ENCODE measurements around the gene ZYG11A.

The ZYG11A gene

DNA sequence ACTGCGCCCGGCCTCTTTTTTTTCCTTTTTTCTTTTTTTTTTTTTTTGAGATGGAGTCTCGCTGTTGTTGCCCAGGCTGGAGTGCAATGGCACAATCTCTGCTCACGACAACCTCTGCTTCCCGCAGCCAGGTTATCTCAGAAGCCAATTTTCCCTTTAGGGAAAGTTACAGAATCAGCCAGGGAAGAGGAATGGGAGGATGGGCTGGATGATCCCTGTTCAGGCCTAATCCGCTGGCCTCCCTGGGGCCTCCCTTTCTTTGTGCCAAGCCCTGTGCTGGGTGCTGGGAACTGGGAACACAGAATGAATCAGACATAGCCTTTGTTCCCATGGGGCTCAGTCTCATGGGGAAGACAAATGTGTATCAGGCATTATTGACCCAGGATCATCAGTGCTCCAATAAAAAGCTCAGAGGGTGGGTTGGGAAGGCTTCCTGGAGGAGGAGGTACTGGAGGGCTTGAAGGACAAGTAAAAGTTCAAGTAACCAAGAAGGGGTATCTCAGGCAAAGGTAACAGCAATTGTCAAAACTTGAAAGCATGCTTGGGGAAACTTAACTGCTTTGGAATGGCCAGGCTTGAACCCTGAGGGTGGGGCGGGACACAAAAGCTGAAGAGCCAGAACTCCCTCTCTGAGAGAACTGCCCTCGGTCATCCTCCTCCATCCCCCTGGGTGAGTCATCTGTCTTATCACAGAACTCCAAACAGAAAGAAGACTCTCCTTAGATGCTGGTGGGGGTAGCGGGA is 64.7 kb downstream of the ZYG11A start:
- Histone ChIP-seq H3K4me3 (ENCODE audit: low read depth in 1 of 2, low read length in 2 of 2) (no peak overlapping the region), H3K4me1 (ENCODE audit: control insufficient read depth in 1 of 2, insufficient read depth in 2 of 2, low read length in 2 of 2) (peaks cover 0 to 17% of the 10 kb centered on the region in 2 donors), H3K36me3 (ENCODE audit: control insufficient read depth in 1 of 2, insufficient read depth in 2 of 2, low read length in 2 of 2) (peaks cover 0 to 23% of the 10 kb centered on the region in 2 donors), H3K27me3 (ENCODE audit: low read depth, low read length) (no peaks in the 10 kb centered on the region), H3K9me3 (ENCODE audit: control insufficient read depth in 1 of 2, low read length in 2 of 2) (no peaks in the 10 kb centered on the region), H3K27ac (ENCODE audit: low read length) (no peak overlapping the region)

DNA sequence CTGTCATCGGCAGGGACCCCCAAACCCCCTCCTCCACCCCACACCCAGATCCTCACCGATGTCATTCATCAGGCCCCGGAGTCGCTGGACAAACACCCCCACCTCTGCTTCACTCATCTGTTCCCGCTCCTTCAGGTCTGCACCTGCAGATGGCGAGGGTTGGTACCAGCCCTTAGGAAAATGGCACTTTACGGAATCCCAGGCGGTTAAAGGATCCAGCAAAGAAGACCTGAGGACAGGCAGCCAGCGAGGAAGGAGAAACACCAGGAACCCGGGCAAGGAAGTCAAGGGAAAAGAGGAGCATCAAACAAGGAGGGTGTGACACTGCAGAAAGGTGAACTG is 65.2 kb downstream of the ZYG11A start:
- H3K4me3 ChIP-seq (ENCODE audit: low read depth in 1 of 2, low read length in 2 of 2): no peak overlapping the region
- H3K27ac ChIP-seq (ENCODE audit: low read length): no peak overlapping the region
- peaks cover 0 to 17% of the 10 kb centered on the region in 2 donors for H3K4me1 ChIP-seq (ENCODE audit: control insufficient read depth in 1 of 2, insufficient read depth in 2 of 2, low read length in 2 of 2)
- no peaks in the 10 kb centered on the region for H3K9me3 ChIP-seq (ENCODE audit: control insufficient read depth in 1 of 2, low read length in 2 of 2)
- peaks cover 0 to 23% of the 10 kb centered on the region in 2 donors for H3K36me3 ChIP-seq (ENCODE audit: control insufficient read depth in 1 of 2, insufficient read depth in 2 of 2, low read length in 2 of 2)
- H3K27me3 ChIP-seq (ENCODE audit: low read depth, low read length): no peaks in the 10 kb centered on the region

DNA sequence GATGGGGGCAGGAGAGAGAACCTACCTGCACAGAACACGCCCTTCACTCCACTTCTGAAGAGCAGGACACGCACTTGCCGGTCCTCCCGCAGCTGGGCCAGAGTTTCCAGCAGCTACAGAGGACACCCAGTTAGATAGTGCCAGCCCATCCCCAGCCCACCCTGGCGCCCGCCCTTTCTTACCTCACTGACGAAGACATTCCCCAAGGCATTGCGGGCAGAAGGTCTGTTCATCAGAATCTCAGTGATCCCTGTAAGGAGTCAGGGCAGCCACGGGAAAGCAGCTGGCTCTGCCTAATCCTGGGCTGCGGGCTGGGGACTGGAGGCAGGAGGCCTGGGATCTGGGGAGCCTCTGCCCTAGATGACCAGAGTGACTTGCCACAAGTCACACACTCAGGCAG is 69.0 kb downstream of the ZYG11A start:
- peaks cover 0 to 29% of the 10 kb centered on the region in 2 donors for H3K36me3 ChIP-seq (ENCODE audit: control insufficient read depth in 1 of 2, insufficient read depth in 2 of 2, low read length in 2 of 2)
- H3K27me3 ChIP-seq (ENCODE audit: low read depth, low read length): no peaks in the 10 kb centered on the region
- no peaks in the 10 kb centered on the region for H3K9me3 ChIP-seq (ENCODE audit: control insufficient read depth in 1 of 2, low read length in 2 of 2)
- no peaks in the 10 kb centered on the region for H3K4me1 ChIP-seq (ENCODE audit: control insufficient read depth in 1 of 2, insufficient read depth in 2 of 2, low read length in 2 of 2)
- H3K4me3 ChIP-seq (ENCODE audit: low read depth in 1 of 2, low read length in 2 of 2): no peak overlapping the region
- H3K27ac ChIP-seq (ENCODE audit: low read length): no peak overlapping the region

DNA sequence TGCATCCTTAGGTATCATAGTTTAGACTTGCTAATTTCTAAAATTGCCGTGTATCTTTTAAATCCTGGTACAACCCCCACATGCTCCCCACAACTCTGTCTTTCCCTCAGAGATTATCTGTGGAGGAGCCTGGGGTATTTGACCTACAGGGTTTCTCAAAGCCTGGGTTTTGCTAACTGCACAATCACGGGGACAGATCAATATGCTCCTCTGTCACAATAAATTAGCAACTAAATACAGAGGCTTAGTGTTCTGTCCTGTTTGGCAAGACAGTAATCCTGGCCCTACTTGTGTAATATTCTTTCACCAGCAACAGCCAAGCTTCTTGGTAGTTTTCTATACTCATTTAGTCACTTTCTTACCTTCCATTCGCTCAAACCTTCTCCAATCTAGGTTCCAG is 70.5 kb downstream of the ZYG11A start:
- no peaks in the 10 kb centered on the region for H3K27me3 ChIP-seq (ENCODE audit: low read depth, low read length)
- H3K36me3 ChIP-seq (ENCODE audit: control insufficient read depth in 1 of 2, insufficient read depth in 2 of 2, low read length in 2 of 2): peaks cover 0 to 24% of the 10 kb centered on the region in 2 donors
- no peaks in the 10 kb centered on the region for H3K9me3 ChIP-seq (ENCODE audit: control insufficient read depth in 1 of 2, low read length in 2 of 2)
- no peaks in the 10 kb centered on the region for H3K4me1 ChIP-seq (ENCODE audit: control insufficient read depth in 1 of 2, insufficient read depth in 2 of 2, low read length in 2 of 2)
- no peak overlapping the region for H3K27ac ChIP-seq (ENCODE audit: low read length)
- H3K4me3 ChIP-seq (ENCODE audit: low read depth in 1 of 2, low read length in 2 of 2): no peak overlapping the region

DNA sequence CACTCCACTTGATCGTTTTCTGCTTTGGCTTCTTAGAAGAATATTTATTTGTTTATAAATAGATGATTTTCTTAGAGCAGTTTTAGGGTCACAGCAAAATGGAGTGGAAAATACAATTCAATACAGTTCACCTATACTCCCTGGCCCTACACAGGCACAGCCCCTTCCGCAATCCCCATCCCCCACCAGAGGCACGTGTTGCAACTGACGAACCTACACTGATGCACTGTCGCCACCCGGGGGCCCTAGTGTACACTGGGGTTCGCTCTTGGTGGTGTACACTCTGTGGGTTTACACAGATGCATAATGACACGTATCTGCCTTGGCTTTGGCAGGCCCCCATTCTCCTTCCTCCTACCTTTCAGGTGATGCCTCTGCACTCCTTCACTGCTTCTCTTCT is 71.0 kb downstream of the ZYG11A start:
- no peaks in the 10 kb centered on the region for H3K27me3 ChIP-seq (ENCODE audit: low read depth, low read length)
- H3K4me1 ChIP-seq (ENCODE audit: control insufficient read depth in 1 of 2, insufficient read depth in 2 of 2, low read length in 2 of 2): no peaks in the 10 kb centered on the region
- H3K36me3 ChIP-seq (ENCODE audit: control insufficient read depth in 1 of 2, insufficient read depth in 2 of 2, low read length in 2 of 2): peaks cover 0 to 24% of the 10 kb centered on the region in 2 donors
- no peak overlapping the region for H3K27ac ChIP-seq (ENCODE audit: low read length)
- H3K9me3 ChIP-seq (ENCODE audit: control insufficient read depth in 1 of 2, low read length in 2 of 2): no peaks in the 10 kb centered on the region
- no peak overlapping the region for H3K4me3 ChIP-seq (ENCODE audit: low read depth in 1 of 2, low read length in 2 of 2)

DNA sequence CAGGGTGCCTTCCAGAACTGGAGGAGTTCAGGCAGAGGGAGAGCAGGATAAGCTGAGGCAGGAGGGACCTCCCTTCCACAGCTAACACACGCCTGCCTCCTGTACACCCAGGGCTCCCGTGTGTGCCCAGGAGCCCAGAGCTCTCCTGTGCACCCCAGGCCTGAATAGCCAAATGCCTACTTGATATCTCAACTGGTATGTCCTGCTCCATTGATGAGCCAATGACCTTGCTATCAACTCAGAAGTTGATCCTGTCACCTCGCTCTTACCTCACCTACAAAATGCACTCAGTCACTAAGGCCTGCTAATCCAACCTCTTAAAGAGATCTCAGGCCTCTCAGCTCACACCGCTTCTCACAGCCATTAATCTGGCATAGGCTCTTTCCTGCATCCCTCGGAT is 71.9 kb downstream of the ZYG11A start:
- Histone ChIP-seq H3K9me3 (ENCODE audit: control insufficient read depth in 1 of 2, low read length in 2 of 2) (no peaks in the 10 kb centered on the region), H3K27ac (ENCODE audit: low read length) (no peak overlapping the region), H3K36me3 (ENCODE audit: control insufficient read depth in 1 of 2, insufficient read depth in 2 of 2, low read length in 2 of 2) (peaks cover 0 to 24% of the 10 kb centered on the region in 2 donors), H3K4me3 (ENCODE audit: low read depth in 1 of 2, low read length in 2 of 2) (no peak overlapping the region), H3K27me3 (ENCODE audit: low read depth, low read length) (no peaks in the 10 kb centered on the region), H3K4me1 (ENCODE audit: control insufficient read depth in 1 of 2, insufficient read depth in 2 of 2, low read length in 2 of 2) (no peaks in the 10 kb centered on the region)

DNA sequence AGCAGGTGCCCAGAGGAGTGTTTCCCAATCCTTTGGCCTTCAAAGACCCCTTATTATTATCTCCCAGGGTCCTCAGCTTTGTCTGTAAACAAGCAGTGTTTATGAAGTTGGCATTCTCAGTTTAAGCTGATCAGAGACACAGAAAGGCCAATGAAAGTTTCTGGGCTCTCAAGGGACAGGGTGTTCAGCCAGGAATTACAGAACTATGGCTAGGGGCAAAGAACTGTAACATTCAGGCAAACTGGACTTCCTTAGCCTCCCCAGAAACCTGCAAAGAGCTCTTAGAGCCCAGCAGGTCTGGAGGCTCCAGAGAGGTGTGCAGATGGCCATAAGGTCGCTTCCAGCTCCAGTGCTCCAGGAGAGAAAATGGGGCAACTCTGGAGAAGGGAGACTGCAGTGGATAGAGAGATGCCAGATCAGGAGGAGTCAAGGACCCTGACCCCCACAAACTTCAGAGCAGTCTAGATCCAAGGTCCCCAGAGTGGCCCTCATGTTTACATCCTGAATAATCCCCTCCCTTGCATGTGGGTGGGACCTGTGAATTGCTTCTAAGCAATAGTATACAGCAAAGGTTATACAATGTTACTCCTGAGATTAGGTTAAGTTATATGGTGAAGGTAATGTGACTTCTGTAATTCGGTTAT is 72.8 kb downstream of the ZYG11A start:
- Histone ChIP-seq H3K9me3 (ENCODE audit: control insufficient read depth in 1 of 2, low read length in 2 of 2) (no peaks in the 10 kb centered on the region), H3K4me3 (ENCODE audit: low read depth in 1 of 2, low read length in 2 of 2) (no peak overlapping the region), H3K36me3 (ENCODE audit: control insufficient read depth in 1 of 2, insufficient read depth in 2 of 2, low read length in 2 of 2) (peaks cover 0 to 24% of the 10 kb centered on the region in 2 donors), H3K27me3 (ENCODE audit: low read depth, low read length) (no peaks in the 10 kb centered on the region), H3K4me1 (ENCODE audit: control insufficient read depth in 1 of 2, insufficient read depth in 2 of 2, low read length in 2 of 2) (peaks cover 0 to 3% of the 10 kb centered on the region in 2 donors), H3K27ac (ENCODE audit: low read length) (no peak overlapping the region)

DNA sequence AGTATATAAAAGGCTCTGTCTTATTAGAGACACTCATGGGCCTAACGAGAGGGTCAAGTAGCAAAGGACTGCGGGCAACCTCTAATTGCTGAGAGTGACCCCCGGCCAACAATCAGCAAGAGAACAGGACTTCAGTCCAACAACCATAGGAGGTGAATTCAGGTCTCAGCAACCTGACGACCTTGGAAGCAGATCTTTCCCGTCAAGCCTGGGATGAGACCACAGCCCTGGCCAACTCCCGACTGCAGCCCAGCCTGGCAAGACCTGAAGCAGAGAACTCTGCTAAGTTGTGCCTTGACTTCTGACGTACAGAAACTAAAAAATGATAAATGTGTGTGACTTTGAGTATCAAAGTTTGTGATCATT is 73.3 kb downstream of the ZYG11A start:
- H3K4me1 ChIP-seq (ENCODE audit: control insufficient read depth in 1 of 2, insufficient read depth in 2 of 2, low read length in 2 of 2): peaks cover 0 to 3% of the 10 kb centered on the region in 2 donors
- H3K27me3 ChIP-seq (ENCODE audit: low read depth, low read length): no peaks in the 10 kb centered on the region
- peaks cover 0 to 24% of the 10 kb centered on the region in 2 donors for H3K36me3 ChIP-seq (ENCODE audit: control insufficient read depth in 1 of 2, insufficient read depth in 2 of 2, low read length in 2 of 2)
- H3K4me3 ChIP-seq (ENCODE audit: low read depth in 1 of 2, low read length in 2 of 2): no peak overlapping the region
- H3K9me3 ChIP-seq (ENCODE audit: control insufficient read depth in 1 of 2, low read length in 2 of 2): no peaks in the 10 kb centered on the region
- no peak overlapping the region for H3K27ac ChIP-seq (ENCODE audit: low read length)

DNA sequence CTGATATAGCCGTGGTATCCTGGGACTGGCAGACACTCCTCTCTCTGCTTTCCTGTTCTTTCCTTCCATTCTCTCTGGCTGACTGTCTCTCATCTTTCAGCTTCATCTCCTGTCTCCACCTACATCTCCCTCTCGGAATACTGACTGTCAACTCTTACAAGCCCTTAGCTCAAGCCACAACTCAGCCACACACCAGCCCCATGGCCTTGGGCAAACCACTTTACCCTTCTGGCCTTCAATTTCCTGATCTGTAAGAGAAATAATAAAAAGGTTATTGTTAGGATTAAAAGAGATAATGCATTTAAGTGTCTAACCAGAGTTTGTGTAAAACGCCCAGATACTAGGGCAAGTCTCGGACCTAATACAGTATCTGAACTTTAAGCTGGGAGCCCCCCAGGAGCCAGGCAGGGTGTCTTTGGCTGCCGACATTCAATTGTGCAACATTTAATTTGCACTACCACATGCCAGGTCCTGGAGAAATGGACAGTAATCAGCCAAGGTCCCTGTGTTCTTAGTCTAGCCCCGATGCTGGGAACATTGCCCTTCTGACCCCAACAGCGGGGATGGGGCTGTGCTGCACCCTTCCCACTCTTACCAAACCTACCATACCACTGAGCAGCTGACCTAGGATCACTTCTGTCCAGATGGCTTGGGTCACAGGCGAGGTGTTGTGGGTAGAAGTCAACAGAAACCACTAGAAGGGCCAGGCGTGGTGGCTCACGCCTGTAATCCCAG is 73.8 kb downstream of the ZYG11A start:
- Histone ChIP-seq H3K9me3 (ENCODE audit: control insufficient read depth in 1 of 2, low read length in 2 of 2) (no peaks in the 10 kb centered on the region), H3K4me3 (ENCODE audit: low read depth in 1 of 2, low read length in 2 of 2) (no peak overlapping the region), H3K36me3 (ENCODE audit: control insufficient read depth in 1 of 2, insufficient read depth in 2 of 2, low read length in 2 of 2) (peaks cover 0 to 22% of the 10 kb centered on the region in 2 donors), H3K27ac (ENCODE audit: low read length) (no peak overlapping the region), H3K4me1 (ENCODE audit: control insufficient read depth in 1 of 2, insufficient read depth in 2 of 2, low read length in 2 of 2) (peaks cover 0 to 3% of the 10 kb centered on the region in 2 donors), H3K27me3 (ENCODE audit: low read depth, low read length) (no peaks in the 10 kb centered on the region)

DNA sequence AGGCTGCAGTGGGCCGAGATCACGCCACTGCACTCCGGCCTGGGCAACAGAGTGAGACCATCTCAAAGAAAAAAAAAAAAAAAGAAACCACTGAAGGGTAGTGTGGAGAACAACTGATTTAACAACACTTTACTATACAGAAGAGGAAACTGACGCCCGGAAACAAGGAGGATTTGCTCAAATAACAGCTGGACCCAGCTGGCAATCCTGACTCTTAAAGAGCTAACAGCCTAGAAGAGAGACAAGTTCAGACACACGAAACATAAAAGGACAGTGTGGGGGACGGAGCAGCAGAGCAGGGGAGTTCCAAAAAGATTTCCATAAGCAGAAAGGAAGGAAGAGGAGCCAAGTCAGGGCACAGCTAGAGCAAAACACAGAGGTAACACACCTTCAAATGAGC is 74.6 kb downstream of the ZYG11A start:
- no peak overlapping the region for H3K27ac ChIP-seq (ENCODE audit: low read length)
- no peak overlapping the region for H3K4me3 ChIP-seq (ENCODE audit: low read depth in 1 of 2, low read length in 2 of 2)
- H3K9me3 ChIP-seq (ENCODE audit: control insufficient read depth in 1 of 2, low read length in 2 of 2): no peaks in the 10 kb centered on the region
- peaks cover 0 to 3% of the 10 kb centered on the region in 2 donors for H3K4me1 ChIP-seq (ENCODE audit: control insufficient read depth in 1 of 2, insufficient read depth in 2 of 2, low read length in 2 of 2)
- peaks cover 0 to 16% of the 10 kb centered on the region in 2 donors for H3K36me3 ChIP-seq (ENCODE audit: control insufficient read depth in 1 of 2, insufficient read depth in 2 of 2, low read length in 2 of 2)
- no peaks in the 10 kb centered on the region for H3K27me3 ChIP-seq (ENCODE audit: low read depth, low read length)

DNA sequence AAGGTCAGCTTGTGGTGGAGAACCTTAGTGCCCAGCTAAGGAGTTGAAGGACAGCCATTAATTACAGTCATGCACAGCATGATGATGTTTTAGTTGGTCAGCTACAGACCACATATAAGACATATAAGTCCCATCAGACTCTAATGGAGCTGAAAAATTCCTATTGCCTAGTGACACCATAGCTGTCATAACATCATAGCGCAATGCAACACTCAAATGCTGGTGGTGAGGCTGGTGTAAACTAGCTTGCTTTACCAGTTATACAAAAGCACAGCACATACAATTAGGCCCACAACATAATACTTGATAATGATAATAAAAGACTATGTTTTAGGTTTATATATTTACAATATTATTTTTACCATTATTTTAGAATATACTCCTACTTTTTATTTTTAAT is 75.0 kb downstream of the ZYG11A start:
- Histone ChIP-seq H3K27ac (ENCODE audit: low read length) (no peak overlapping the region), H3K4me1 (ENCODE audit: control insufficient read depth in 1 of 2, insufficient read depth in 2 of 2, low read length in 2 of 2) (peaks cover 0 to 3% of the 10 kb centered on the region in 2 donors), H3K9me3 (ENCODE audit: control insufficient read depth in 1 of 2, low read length in 2 of 2) (no peaks in the 10 kb centered on the region), H3K4me3 (ENCODE audit: low read depth in 1 of 2, low read length in 2 of 2) (no peak overlapping the region), H3K27me3 (ENCODE audit: low read depth, low read length) (no peaks in the 10 kb centered on the region), H3K36me3 (ENCODE audit: control insufficient read depth in 1 of 2, insufficient read depth in 2 of 2, low read length in 2 of 2) (peaks cover 0 to 16% of the 10 kb centered on the region in 2 donors)
